Tibial nerve (tissue), 4 donors: ENCODE data around the gene SERPINB4. TPM values are rescaled to one million over a fixed set of nuclear protein-coding genes. Genes with fewer than 3 reads are reported as not detected.
"Not testable (repeated sequence)": the region's sequence is repeated elsewhere in the genome, so short reads cannot be mapped to it uniquely, and the experiment has no call there.

ENCODE experiments used
- DNase-seq, 2 donors: peaks; one replicate each; pipeline ENCODE4 v3.0.0-alpha.2; 2019; ENCODE audit warnings: low spot score in 2 of 2
- H3K27ac ChIP-seq, 4 donors: fragments of 200-600 bp; sonication (generic) in 3 of 4; one replicate each; pipeline ENCODE4 v1.5.1; 2017 to 2019; ENCODE audit warnings: mild to moderate bottlenecking in 1 of 4
- H3K27me3 ChIP-seq, 2 donors: fragments of 200-600 bp; sonication (generic) in 1 of 2; one replicate each; pipeline versions ENCODE4 v1.5.1 to v1.6.0; 2017 to 2019
- H3K36me3 ChIP-seq, 3 donors: fragments of 200-600 bp; sonication (generic); one replicate each; pipeline ENCODE4 v1.5.1; 2018 to 2019
- H3K4me1 ChIP-seq, 4 donors: fragments of 200-600 bp; sonication (generic) in 3 of 4; one replicate each; pipeline ENCODE4 v1.5.1; 2017 to 2019
- H3K4me3 ChIP-seq, 4 donors: fragments of 200-600 bp; sonication (generic) in 3 of 4; one replicate each; pipeline ENCODE4 v1.5.1; 2017 to 2019; ENCODE audit warnings: mild to moderate bottlenecking in 1 of 4, moderate library complexity in 1 of 4
- H3K9me3 ChIP-seq, 4 donors: fragments of 200-600 bp; sonication (generic) in 3 of 4; one replicate each; pipeline ENCODE4 v1.5.1; 2017 to 2019
- EP300 ChIP-seq, 2 donors: sonication (generic); formaldehyde crosslinking; IDR thresholded peaks; one replicate each; pipeline ENCODE4 v1.6.1; 2017; ENCODE audit warnings: antibody characterized with exemption in 2 of 2, mild to moderate bottlenecking in 1 of 2
- POLR2A ChIP-seq, 2 donors: fragments of 450-650 bp; IDR thresholded peaks; one replicate each; pipeline ENCODE4 v1.6.1; 2017; ENCODE audit warnings: antibody characterized with exemption in 2 of 2, mild to moderate bottlenecking in 2 of 2, moderate library complexity in 2 of 2
- WGBS, 2 donors: methylation state at CpG; one replicate each; pipeline ENCODE4 v1.1.5; 2018; 5-methylcytosine and 5-hydroxymethylcytosine counted together
- total RNA-seq, 4 donors: library from RNA; depleted of rRNA; stranded (reverse); fragments of >200 nt; gene quantifications; one replicate each; pipeline ENCODE4 v1.1.0, GENCODE V29; 2016
- TF ChIP-seq, protein P1 (sequence below), 5 experiments: fragments of 200-600 bp in 3 of 5; fragments of 450-650 bp in 2 of 5; sonication (generic) in 3 of 5; IDR thresholded peaks; one replicate each; pipeline ENCODE4 v1.5.1; 2016 to 2019; ENCODE audit warnings: antibody characterized with exemption in 5 of 5, mild to moderate bottlenecking in 3 of 5, moderate library complexity in 2 of 5

Gene SERPINB4
- total RNA-seq, 4 donors from 2014 or later: not detected

DNA sequence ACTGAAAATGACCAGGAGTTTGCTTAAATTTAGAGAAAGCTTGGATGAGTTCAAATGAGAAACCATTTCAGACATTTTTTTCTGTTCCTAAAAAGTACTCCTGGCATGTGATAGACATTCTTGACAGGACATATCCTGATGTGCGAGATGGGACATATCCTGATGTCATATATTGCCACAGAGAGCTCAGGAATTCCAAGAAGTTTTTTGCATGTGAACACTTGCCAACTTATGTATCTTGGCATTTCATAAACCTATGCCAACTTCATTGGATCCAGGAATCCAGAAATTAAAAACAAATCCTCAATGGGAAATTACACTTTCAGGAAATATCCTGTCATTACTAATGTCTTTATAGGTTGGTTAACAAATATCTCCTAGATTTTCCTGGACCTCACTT is 20.5 kb upstream of the SERPINB4 start:
- 82% methylated on average over 1 of the region's 1 CpG for WGBS, 2 donors
- no peaks in the 10 kb centered on the region for H3K4me1 ChIP-seq
- H3K27ac ChIP-seq: no peak overlapping the region
- H3K4me3 ChIP-seq: no peak overlapping the region
- H3K9me3 ChIP-seq: no peaks in the 10 kb centered on the region
- TF ChIP-seq POLR2A (IDR thresholded peaks at IDR 0.05): no peak
- TF ChIP-seq, protein P1, sequence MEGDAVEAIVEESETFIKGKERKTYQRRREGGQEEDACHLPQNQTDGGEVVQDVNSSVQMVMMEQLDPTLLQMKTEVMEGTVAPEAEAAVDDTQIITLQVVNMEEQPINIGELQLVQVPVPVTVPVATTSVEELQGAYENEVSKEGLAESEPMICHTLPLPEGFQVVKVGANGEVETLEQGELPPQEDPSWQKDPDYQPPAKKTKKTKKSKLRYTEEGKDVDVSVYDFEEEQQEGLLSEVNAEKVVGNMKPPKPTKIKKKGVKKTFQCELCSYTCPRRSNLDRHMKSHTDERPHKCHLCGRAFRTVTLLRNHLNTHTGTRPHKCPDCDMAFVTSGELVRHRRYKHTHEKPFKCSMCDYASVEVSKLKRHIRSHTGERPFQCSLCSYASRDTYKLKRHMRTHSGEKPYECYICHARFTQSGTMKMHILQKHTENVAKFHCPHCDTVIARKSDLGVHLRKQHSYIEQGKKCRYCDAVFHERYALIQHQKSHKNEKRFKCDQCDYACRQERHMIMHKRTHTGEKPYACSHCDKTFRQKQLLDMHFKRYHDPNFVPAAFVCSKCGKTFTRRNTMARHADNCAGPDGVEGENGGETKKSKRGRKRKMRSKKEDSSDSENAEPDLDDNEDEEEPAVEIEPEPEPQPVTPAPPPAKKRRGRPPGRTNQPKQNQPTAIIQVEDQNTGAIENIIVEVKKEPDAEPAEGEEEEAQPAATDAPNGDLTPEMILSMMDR (IDR thresholded peaks at IDR 0.05): no peak
- no peak for DNase-seq
- H3K36me3 ChIP-seq: no peaks in the 10 kb centered on the region
- H3K27me3 ChIP-seq: no peaks in the 10 kb centered on the region

DNA sequence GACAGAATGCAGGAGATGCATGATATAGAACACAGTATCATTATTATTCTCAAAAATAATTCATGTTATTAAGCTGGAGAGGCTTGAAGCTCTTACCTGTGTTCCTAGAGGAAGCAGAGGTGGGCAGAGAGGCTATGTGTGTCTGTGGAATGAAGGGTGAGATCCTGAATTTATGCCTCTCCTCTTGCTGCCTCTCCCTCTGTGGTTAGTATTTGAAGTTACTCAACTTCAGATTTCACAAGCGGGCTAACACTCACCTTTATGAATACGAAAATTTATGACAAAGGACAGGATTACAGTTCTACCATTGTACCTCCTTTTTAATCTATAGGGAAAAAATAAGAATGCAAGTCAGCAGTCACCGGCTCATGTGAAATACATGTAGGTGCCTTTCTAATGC is 17.7 kb upstream of the SERPINB4 start, which contains the start of gene SERPINB3:
TSS of gene SERPINB3 (minus strand) at position 144 of the 400 bp plus-strand sequence. CDS start 677 bp downstream, outside the sequence.
- H3K27me3 ChIP-seq, H3K27ac ChIP-seq, H3K36me3 ChIP-seq, DNase-seq, H3K4me1 ChIP-seq, H3K9me3 ChIP-seq, H3K4me3 ChIP-seq: not testable (repeated sequence)
- WGBS, 2 donors: 78 to 95% methylated on average over 2 to 3 of the region's 3 CpGs

DNA sequence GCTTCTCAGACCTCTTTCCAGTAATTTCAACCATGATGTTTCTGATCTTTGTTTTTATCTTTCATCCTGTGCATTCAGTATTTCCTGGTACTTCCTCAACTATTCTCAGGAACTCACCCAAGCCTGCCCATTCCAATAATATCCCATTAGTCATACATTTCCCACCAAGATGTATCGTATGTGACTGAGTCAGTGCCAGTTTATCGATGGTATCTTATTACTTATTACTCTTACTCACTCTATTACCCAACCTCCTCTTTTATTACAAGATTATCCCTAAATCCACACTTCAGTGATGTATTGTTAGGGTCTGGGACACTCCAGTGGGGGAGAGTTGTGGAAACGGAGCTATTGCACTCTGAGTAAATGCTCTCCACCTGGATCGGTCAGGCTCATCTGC is 14.9 kb upstream of the SERPINB4 start:
- not testable (repeated sequence) for H3K27me3 ChIP-seq, DNase-seq, H3K4me3 ChIP-seq, H3K36me3 ChIP-seq, H3K9me3 ChIP-seq, H3K4me1 ChIP-seq, H3K27ac ChIP-seq
- WGBS, 2 donors: 91 to 93% methylated on average over 4 of the region's 4 CpGs

DNA sequence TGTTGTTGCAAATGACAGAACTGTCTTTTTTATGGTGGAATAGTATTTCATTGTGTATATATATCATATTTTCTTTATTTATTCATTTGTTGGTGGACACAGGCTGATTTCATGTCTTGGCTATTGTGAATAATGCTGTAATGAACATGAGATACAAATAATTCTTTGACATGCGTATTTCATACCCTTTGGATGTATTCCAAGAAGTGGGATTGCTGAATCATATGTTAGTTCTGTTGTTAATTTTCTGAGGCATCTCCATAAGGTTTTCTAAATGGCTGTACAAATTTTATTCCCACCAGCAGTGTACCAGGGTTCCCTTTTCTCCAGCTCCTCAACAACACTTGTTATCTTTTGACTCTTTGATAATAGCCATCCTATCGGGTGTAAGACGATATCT is 6.2 kb upstream of the SERPINB4 start:
- not testable (repeated sequence) for H3K4me1 ChIP-seq, H3K36me3 ChIP-seq
- whole genome bisulfite sequencing, 2 donors: 58 to 68% methylated on average over 3 of the region's 3 CpGs

DNA sequence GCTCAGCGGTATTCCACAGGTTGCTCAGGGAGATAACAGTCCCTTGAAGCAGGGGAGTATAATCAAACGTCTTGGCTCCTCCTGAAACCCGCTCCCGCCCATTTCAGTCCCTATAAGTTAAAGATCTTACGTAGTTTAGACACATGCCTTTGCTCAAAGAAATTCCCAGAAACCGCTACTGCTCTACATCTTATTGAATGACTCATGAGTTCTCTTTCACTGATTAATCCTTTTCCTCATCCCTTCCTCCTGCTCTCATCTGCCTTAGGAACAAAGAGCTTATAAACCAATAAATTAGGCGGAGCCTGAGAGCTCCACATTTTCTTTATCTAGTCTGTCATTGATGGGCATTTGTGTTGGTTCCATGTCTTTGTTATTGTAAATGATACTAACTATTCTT is 4.2 kb upstream of the SERPINB4 start:
- DNase-seq: no peak
- Histone ChIP-seq H3K9me3 (no peaks in the 10 kb centered on the region), H3K4me1 (no peaks in the 10 kb centered on the region), H3K27me3 (no peaks in the 10 kb centered on the region), H3K27ac (no peak overlapping the region), H3K36me3 (no peaks in the 10 kb centered on the region), H3K4me3 (no peak overlapping the region)
- TF ChIP-seq POLR2A (IDR thresholded peaks at IDR 0.05) (no peak), EP300 (IDR thresholded peaks at IDR 0.05) (no peak)
- TF ChIP-seq, protein P1 (IDR thresholded peaks at IDR 0.05): no peak
- WGBS, 2 donors: 71 to 72% methylated on average over 7 of the region's 7 CpGs

More for the DNA sequence above, 6.2 kb upstream of the SERPINB4 start:
- not testable (repeated sequence) for H3K4me3 ChIP-seq, DNase-seq, H3K9me3 ChIP-seq, H3K27ac ChIP-seq, H3K27me3 ChIP-seq

DNA sequence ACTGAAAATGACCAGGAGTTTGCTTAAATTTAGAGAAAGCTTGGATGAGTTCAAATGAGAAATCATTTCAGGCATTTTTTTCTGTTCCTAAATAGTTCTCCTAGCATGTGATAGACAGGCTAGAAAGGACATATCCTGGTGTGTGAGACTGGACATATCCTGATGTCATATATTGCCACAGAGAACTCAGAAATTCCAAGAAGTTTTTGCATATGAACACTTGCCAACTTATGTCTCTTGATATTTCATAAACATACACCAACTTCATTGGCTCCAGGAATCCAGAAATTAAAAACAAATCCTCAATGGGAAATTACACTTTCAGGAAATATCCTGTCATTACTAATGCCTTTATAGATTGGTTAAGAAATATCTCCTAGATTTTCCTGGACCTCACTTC is 2.9 kb upstream of the SERPINB4 start:
- Histone ChIP-seq H3K4me3 (no peak overlapping the region), H3K4me1 (no peaks in the 10 kb centered on the region), H3K36me3 (no peaks in the 10 kb centered on the region), H3K9me3 (no peaks in the 10 kb centered on the region), H3K27me3 (no peaks in the 10 kb centered on the region), H3K27ac (no peak overlapping the region)
- TF ChIP-seq POLR2A (IDR thresholded peaks at IDR 0.05) (no peak), EP300 (IDR thresholded peaks at IDR 0.05) (no peak)
- TF ChIP-seq, protein P1 (IDR thresholded peaks at IDR 0.05): no peak
- DNase-seq: no peak

DNA sequence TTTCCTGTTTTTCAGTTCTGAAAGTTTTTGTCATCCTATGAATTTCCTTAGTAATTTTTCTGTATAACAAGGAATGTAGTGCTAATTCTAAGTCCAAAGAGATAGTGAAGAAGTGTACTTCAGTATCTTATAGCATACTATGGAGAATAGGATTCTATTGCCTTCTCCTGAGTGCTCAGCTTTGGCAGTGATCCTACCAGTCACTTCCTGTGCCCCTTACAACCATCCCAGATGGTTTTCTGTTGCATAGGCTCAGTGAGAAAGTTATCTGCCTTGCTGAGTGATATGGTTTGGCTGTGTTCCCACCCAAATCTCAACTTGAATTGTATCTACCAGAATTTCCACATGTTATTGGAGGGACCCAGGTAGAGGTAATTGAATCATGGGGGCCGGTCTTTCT is 638 bp upstream of the SERPINB4 start:
- DNase-seq, H3K4me1 ChIP-seq, H3K27ac ChIP-seq, H3K4me3 ChIP-seq, H3K9me3 ChIP-seq, H3K27me3 ChIP-seq, H3K36me3 ChIP-seq: not testable (repeated sequence)
- WGBS, 2 donors: 92 to 93% methylated on average over 1 of the region's 1 CpG

DNA sequence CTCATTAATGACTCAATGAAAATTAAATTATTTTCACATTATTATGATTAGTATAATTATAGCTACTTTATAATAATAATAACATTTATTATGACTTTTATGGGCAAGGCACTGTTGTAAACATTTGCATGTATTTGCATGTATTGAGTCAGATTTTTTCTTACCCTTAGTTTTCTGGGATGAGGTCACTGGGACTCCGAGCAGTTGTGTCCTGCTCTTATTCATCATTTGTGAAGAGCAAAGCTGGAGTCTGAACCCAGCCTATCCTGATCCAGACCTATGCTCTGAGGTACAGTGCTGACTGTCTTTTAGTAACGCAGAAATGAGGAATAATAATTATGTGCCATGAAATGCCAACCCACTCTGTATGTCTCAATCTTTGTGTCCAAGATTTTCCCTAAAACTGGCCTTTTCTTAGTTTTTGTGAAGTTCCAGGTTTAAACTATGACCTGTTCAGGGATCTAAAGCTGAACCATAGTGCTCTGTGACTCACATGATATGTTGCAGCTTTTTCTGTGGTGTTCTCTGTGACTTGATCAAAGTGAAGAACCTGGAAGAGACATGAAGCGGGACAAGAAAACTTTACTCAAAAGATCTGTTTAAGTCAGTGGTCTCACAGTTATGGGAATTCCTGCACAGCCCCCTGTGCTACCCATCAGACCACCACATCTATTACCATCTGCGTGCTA is 1.2 kb downstream of the SERPINB4 start:
- H3K4me3 ChIP-seq, H3K36me3 ChIP-seq, DNase-seq, H3K27ac ChIP-seq, H3K4me1 ChIP-seq, H3K27me3 ChIP-seq, H3K9me3 ChIP-seq: not testable (repeated sequence)
- WGBS, 2 donors: 89 to 90% methylated on average over 4 of the region's 4 CpGs

DNA sequence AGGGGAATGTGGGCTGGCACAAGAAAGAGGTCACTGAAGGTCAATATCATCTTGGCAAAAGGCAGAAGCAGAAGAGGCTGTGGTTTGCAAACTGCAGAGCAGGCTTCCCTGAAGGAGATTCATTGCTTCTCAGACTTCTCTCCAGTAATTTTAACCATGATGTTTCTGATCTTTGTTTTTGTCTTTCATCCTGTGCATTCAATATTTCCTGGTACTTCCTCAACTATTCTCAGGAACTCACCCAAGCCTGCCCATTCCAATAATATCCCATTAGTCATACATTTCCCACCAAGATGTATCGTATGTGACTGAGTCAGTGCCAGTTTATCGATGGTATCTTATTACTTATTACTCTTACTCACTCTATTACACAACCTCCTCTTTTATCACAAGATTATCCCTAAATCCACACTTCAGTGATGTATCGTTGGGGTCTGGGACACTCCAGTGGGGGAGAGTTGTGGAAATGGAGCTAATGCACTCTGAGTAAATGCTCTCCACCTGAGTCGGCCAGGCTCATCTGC is 2.8 kb downstream of the SERPINB4 start:
- WGBS, 2 donors: 88 to 90% methylated on average over 4 of the region's 4 CpGs
- not testable (repeated sequence) for H3K27me3 ChIP-seq, H3K4me1 ChIP-seq, DNase-seq, H3K9me3 ChIP-seq, H3K27ac ChIP-seq, H3K36me3 ChIP-seq, H3K4me3 ChIP-seq
